H7 (cell line): ENCODE data around the gene MRPL38. TPM values are rescaled to one million over a fixed set of nuclear protein-coding genes. Genes with fewer than 3 reads are reported as not detected.
"Not testable (repeated sequence)": the region's sequence is repeated elsewhere in the genome, so short reads cannot be mapped to it uniquely, and the experiment has no call there.

Experiments used
- DNase-seq: peaks from one replicate; pipeline ENCODE4 v3.0.0; 2012
- H3K27me3 ChIP-seq: 2 replicates; pipeline ENCODE4 v1.6.0; 2011; ENCODE audit warnings: mild to moderate bottlenecking, low read length; ENCODE audit not compliant: control insufficient read depth, insufficient read depth
- H3K36me3 ChIP-seq: replicated peaks from 2 replicates; pipeline ENCODE4 v1.5.1; 2011; ENCODE audit warnings: low read length; ENCODE audit not compliant: control insufficient read depth, insufficient read depth
- H3K4me3 ChIP-seq: 2 replicates; pipeline ENCODE4 v1.5.1; 2011; ENCODE audit warnings: low read depth, mild to moderate bottlenecking, control low read depth, low read length, moderate library complexity; ENCODE audit not compliant: insufficient read depth
- total RNA-seq: library from RNA; depleted of rRNA; stranded (reverse); fragments of >200 nt; shearing (Covaris generic); gene quantifications from 2 replicates; pipeline ENCODE4 v1.2.3, GENCODE V29; 2014

Gene MRPL38
- total RNA-seq, 1 experiment from 2014 or later = 125 TPM

GRCh38 chr17:75878174-75878998, 26.3 kb downstream of the MRPL38 start, which contains the start of gene TRIM47:
Gene TRIM47, minus strand, starts transcription at chr17:75878581. Its CDS starts 33 bp downstream, at chr17:75878548.
- Histone ChIP-seq H3K27me3 (peaks cover 23% of the 10 kb centered on the region), H3K4me3 (peak within 1 kb of the TSS; percentile 65), H3K36me3 (no peaks in the 10 kb centered on the region)
- DNase-seq = peak; percentile 86

DNA sequence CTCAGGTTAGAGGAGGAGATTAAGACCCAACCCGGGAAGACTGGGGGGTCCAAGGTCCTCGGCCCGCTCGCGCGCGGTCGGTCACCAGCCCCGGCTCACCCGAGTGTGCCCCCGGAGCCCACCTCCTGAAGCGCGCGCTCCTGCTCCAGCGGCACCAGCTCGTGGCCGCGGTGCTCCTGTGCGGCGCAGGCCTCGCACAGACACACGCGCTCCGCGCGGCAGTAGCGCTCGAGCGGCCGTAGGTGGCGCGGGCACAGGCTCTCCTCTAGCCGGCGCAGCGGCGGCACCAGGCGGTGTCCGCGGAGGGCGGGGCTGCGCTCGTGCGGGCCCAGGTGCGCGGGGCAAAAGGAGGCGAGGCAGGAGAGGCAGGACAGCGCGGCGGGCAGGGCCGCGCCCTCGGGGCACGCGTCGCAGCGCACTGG, 26.9 kb downstream of the MRPL38 start:
- H3K36me3 ChIP-seq = no peaks in the 10 kb centered on the region
- peaks cover 23% of the 10 kb centered on the region for H3K27me3 ChIP-seq
- DNase-seq = peak; percentile 92
- peak overlapping the region; percentile 65 for H3K4me3 ChIP-seq

- Histone ChIP-seq H3K27me3 (peaks cover 23% of the 10 kb centered on the region), H3K4me3 (peak overlapping the region; percentile 65), H3K36me3 (no peaks in the 10 kb centered on the region)
- DNase-seq = peak; percentile 84
These were observed 27.5 kb downstream of the MRPL38 start for GRCh38 chr17:75876938-75877751.

DNA sequence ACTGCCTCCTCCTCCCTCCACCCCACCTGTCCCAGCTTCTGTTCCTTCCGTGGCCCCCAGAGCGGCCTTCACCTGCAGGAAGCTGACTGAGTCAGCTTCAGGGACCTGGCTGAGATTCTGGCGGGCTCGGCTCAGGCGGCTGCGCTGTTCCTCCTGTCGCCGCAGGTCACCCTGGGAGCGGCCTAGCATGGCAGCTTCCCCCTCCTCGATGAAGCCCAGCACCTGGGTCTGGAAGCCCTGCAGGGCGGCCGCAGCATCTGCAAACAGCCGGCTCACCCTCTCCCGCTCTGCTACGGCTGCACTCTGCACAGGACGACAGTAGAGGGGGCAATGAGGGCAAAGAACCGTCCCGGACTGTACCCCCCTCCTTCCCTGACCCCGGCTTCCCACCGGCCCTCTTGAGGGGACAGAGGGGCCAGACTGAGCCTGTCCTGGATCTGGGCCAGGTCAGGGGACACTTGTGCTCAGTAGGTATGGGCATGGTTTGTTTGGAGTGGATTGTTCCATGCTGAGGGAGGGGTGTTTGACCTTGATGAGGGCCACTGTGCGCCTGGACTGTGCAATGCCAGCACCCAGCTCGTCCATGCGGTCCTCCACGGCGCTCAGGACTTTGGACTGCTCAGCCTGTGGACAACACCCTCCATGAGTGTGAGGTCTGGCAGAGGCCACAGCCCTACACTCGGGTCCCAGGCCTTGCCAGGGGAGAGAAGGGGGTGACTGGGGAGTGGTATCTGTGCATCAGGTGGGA, 28.3 kb downstream of the MRPL38 start:
- DNase-seq = peak; percentile 92
- H3K27me3 ChIP-seq = peaks cover 23% of the 10 kb centered on the region
- H3K4me3 ChIP-seq = no peak overlapping the region; the same call in none of the 2 replicates

DNA sequence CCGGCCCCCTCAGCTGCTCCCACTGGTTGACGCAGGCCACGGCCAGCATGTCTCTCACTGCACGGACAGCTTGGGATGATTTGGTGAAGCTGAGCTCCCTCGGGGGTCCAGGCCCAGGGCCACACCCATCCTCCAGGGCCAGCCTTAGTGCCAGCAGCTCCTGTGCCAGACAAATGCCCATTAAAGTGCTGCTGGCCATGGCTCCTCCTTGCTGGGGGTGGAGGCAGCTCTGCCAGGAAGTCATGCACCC, 28.8 kb downstream of the MRPL38 start:
- Histone ChIP-seq H3K4me3 (no peak overlapping the region), H3K36me3 (no peaks in the 10 kb centered on the region), H3K27me3 (peaks cover 23% of the 10 kb centered on the region)
- DNase-seq = no peak

More for the DNA sequence above, 28.3 kb downstream of the MRPL38 start:
- H3K36me3 ChIP-seq = no peaks in the 10 kb centered on the region

- no peaks in the 10 kb centered on the region for H3K36me3 ChIP-seq
- H3K27me3 ChIP-seq = peaks cover 23% of the 10 kb centered on the region
- DNase-seq = peak; percentile 44
- H3K4me3 ChIP-seq = no peak overlapping the region
These were observed 29.3 kb downstream of the MRPL38 start for GRCh38 chr17:75875182-75875939.

DNA sequence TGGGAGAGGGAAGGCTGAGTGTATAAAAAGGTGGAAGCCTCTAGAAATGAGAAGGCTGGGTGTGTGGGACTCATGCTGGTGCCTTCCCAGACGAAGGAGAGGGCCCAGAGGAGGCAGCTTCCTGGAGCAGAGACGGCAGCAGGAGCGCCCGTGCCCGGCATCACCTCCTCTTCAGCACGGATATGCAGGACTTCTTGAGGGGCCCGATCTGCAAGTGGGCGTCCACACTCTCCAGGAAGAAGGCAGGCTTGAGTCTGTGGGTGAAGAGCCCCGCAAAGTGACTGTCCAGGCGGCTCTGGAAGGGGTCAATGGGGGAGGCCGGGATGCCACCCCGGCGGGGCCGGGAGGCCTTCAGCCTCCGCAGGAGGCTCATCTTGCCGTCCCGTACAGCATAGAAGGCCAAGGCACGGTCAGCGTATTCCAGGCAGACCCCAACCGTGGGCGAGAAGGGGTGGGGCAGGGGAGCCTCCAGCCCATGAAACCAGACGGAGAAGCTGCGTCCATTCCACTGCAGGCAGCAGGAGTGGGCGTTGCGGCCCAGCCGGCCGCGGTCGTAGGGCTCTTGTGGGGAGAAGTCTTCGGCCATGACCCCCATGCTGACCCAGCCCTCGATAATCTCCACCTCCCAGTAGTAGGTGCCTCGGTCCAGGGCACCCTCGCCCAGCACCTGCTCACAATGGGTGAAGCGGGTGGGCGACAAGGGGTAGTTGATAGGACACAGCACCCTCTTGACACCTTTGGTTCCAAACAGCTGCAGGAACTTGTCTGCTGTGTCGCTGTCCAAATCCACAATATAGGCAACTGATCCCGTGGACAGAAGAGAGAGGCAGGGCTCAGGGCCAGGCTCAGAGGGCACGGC, 30.1 kb downstream of the MRPL38 start:
- Histone ChIP-seq H3K4me3 (no peak overlapping the region), H3K27me3 (peaks cover 23% of the 10 kb centered on the region), H3K36me3 (no peaks in the 10 kb centered on the region)
- DNase-seq = peak; percentile 50

GRCh38 chr17:75873587-75874322, 30.9 kb downstream of the MRPL38 start:
- H3K4me3 ChIP-seq = no peak overlapping the region
- no peaks in the 10 kb centered on the region for H3K36me3 ChIP-seq
- DNase-seq = peak; percentile 38
- H3K27me3 ChIP-seq = peaks cover 21% of the 10 kb centered on the region

GRCh38 chr17:75872434-75873351, 32.0 kb downstream of the MRPL38 start:
- DNase-seq = peak; percentile 75
- no peaks in the 10 kb centered on the region for H3K36me3 ChIP-seq

DNA sequence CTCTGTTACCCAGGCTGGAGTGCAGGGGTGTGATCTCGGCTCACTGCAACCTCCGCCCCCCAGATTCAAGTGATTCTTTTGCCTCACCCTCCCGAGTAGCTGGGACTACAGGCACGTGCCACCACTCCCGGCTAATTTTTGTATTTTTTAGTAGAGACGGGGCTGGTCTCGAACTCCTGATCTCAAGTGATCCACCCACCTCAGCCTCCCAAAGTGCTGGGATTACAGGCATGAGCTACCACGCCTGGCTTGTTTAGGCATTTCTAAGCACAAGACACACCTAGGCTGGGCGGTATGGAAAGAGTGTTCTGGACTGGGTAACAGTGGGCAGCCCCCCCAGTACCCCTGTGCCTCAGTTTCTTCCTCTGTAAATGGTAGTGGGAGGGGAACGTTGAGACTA, 34.5 kb downstream of the MRPL38 start:
- H3K27me3 ChIP-seq, H3K36me3 ChIP-seq, H3K4me3 ChIP-seq, DNase-seq: not testable (repeated sequence)

More at GRCh38 chr17:75872434-75873351, 32.0 kb downstream of the MRPL38 start:
- H3K4me3 ChIP-seq = no peak overlapping the region
- H3K27me3 ChIP-seq = peaks cover 11% of the 10 kb centered on the region

GRCh38 chr17:75869282-75870141, 35.2 kb downstream of the MRPL38 start:
- no peak overlapping the region for H3K4me3 ChIP-seq
- peak; percentile 61 for DNase-seq
- H3K36me3 ChIP-seq = no peaks in the 10 kb centered on the region
- no peaks in the 10 kb centered on the region for H3K27me3 ChIP-seq
